PFSK-1 (cell line): Measurements from ENCODE around the gene VWF.

Experiments used
- FOXP2 ChIP-seq: optimal IDR thresholded peaks from 2 replicates; pipeline ENCODE3; 2011; ENCODE audit warnings: borderline replicate concordance, control low read depth, inconsistent platforms; ENCODE audit not compliant: insufficient read depth; ENCODE audit errors: extremely low read length, extremely low read depth
- POLR2AphosphoS5 ChIP-seq: IDR thresholded peaks from 2 replicates; pipeline ENCODE4 v1.6.1; 2012; ENCODE audit warnings: low read depth, mild to moderate bottlenecking, control low read depth, low read length, moderate library complexity
- REST ChIP-seq, 2 experiments: IDR thresholded peaks; 2 replicates each; pipeline versions ENCODE4 v1.6.1 to v1.8.0; 2011 to 2012; ENCODE audit warnings: low read depth in 2 of 2, low read length in 2 of 2, control low read depth in 1 of 2, inconsistent platforms in 1 of 2, mild to moderate bottlenecking in 1 of 2, moderate library complexity in 1 of 2; ENCODE audit not compliant: insufficient read depth in 1 of 2
- SIN3A ChIP-seq: IDR thresholded peaks from 2 replicates; pipeline ENCODE4 v1.6.1; 2012; ENCODE audit warnings: mild to moderate bottlenecking, low read length, moderate library complexity, borderline replicate concordance; ENCODE audit not compliant: insufficient read depth

GRCh38 chr12:6045438-6045837 lies 79.0 kb downstream of the VWF start:
- TF ChIP-seq REST (IDR thresholded peaks at IDR 0.05; ENCODE audit: insufficient read depth in 1 of 2, low read depth in 2 of 2, low read length in 2 of 2) (no peak), FOXP2 (no peak), POLR2AphosphoS5 (no peak), SIN3A (no peak)
